IMR-90 (cell line): ENCODE results near the gene ACTR5.

Source experiments
- BHLHE40 ChIP-seq: fragments of 150-350 bp; IDR thresholded peaks from 2 replicates; pipeline ENCODE4 v1.6.1; 2016; ENCODE audit warnings: mild to moderate bottlenecking, low read depth, low read length
- CEBPB ChIP-seq: IDR thresholded peaks from 2 replicates; pipeline ENCODE4 v1.6.1; 2012; ENCODE audit warnings: low read depth, low read length, improper control_type of control experiment
- CTCF ChIP-seq: conservative IDR thresholded peaks from 2 replicates; pipeline ENCODE4 v1.5.1; 2012; ENCODE audit warnings: mild to moderate bottlenecking, low read depth, low read length, improper control_type of control experiment
- ELK1 ChIP-seq: fragments of 150-350 bp; IDR thresholded peaks from 2 replicates; pipeline ENCODE4 v1.6.1; 2016; ENCODE audit warnings: low read depth, mild to moderate bottlenecking, low read length, moderate library complexity, borderline replicate concordance
- MAZ ChIP-seq: IDR thresholded peaks from 2 replicates; pipeline ENCODE4 v1.6.1; 2012; ENCODE audit warnings: low read depth, mild to moderate bottlenecking, low read length, improper control_type of control experiment, moderate library complexity, borderline replicate concordance
- MXI1 ChIP-seq: IDR thresholded peaks from 2 replicates; pipeline ENCODE4 v1.6.1; 2012; ENCODE audit warnings: low read depth, mild to moderate bottlenecking, low read length, moderate library complexity, borderline replicate concordance
- POLR2A ChIP-seq: IDR thresholded peaks from 2 replicates; pipeline ENCODE4 v1.6.1; 2012; ENCODE audit warnings: mild to moderate bottlenecking, low read depth, low read length
- RAD21 ChIP-seq: IDR thresholded peaks from 2 replicates; pipeline ENCODE4 v1.6.1; 2012; ENCODE audit warnings: low read length, improper control_type of control experiment
- SMC3 ChIP-seq: fragments of 150-350 bp; IDR thresholded peaks from 2 replicates; pipeline ENCODE4 v1.6.1; 2016; ENCODE audit warnings: low read depth, mild to moderate bottlenecking, antibody characterized with exemption, low read length, moderate library complexity

DNA sequence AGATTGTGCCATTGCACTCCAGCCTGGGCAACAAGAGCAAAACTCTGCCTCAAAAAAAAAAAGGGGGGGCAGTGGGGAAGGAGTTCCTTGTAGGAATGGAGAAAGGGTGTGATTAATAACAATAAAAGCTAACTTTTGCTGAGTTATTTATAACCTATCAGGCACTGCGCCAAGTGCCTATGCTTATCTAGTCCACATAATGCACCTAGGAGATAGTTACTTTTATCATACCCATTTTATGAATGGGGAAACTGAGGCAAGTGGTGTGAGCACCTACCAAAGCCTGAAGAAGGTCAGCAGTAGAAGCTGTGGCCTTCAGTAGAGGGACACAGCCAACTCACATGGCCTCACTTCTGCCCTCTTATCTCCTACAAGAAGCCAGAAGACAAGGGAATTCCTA is 43.7 kb downstream of the ACTR5 start:
- TF ChIP-seq CTCF (no peak), POLR2A (no peak), BHLHE40 (no peak), ELK1 (no peak), MXI1 (no peak), CEBPB (no peak), RAD21 (no peak), MAZ (no peak), SMC3 (no peak)
